Hepatocyte (in vitro differentiated cells): ENCODE measurements around the gene GABRB2.

Experiments used
- CTCF ChIP-seq: fragments of 200-600 bp; sonication (generic); IDR thresholded peaks from 2 replicates; pipeline ENCODE4 v1.5.1; 2016; ENCODE audit warnings: antibody characterized with exemption, mild to moderate bottlenecking; ENCODE audit not compliant: poor library complexity
- EZH2phosphoT487 ChIP-seq: fragments of 200-600 bp; sonication (generic); IDR thresholded peaks from one replicate; pipeline ENCODE4 v1.6.1; 2018; ENCODE audit warnings: antibody characterized with exemption, mild to moderate bottlenecking, low read depth, moderate library complexity; ENCODE audit not compliant: unreplicated experiment, severe bottlenecking

GRCh38 chr5:161400583-161400982 lies 145.9 kb downstream of the GABRB2 start:
- TF ChIP-seq CTCF (no peak), EZH2phosphoT487 (no peak)
